A549 (cell line): ENCODE data around the gene RALGPS2.

Experiments
- CTCF ChIP-seq: fragments of >200 bp; sonication (Bioruptor Twin); formaldehyde crosslinking; IDR thresholded peaks from 3 replicates; pipeline ENCODE4 v1.5.1; 2016
- EP300 ChIP-seq, 2 experiments: fragments of >200 bp; sonication (Bioruptor Twin); formaldehyde crosslinking; IDR thresholded peaks; 2 replicates in 1 of 2; 3 replicates in 1 of 2; pipeline ENCODE4 v1.6.1; 2016 to 2017
- GATA3 ChIP-seq: IDR thresholded peaks from 2 replicates; pipeline ENCODE4 v1.6.1; 2012; ENCODE audit warnings: borderline replicate concordance
- KDM5A ChIP-seq: fragments of 200-600 bp; sonication (generic); IDR thresholded peaks from 2 replicates; pipeline ENCODE4 v1.6.1; 2016; ENCODE audit warnings: antibody characterized with exemption, mild to moderate bottlenecking
- MAZ ChIP-seq: fragments of 150-350 bp; IDR thresholded peaks from 2 replicates; pipeline ENCODE4 v1.6.1; 2014; ENCODE audit warnings: antibody characterized with exemption, low read depth, low read length, borderline replicate concordance
- POLR2A ChIP-seq: IDR thresholded peaks from 2 replicates; pipeline ENCODE4 v1.6.1; 2012; ENCODE audit warnings: mild to moderate bottlenecking, low read length
- REST ChIP-seq: fragments of 200-600 bp; sonication (generic); IDR thresholded peaks from 2 replicates; pipeline ENCODE4 v1.6.1; 2016; ENCODE audit warnings: antibody characterized with exemption, mild to moderate bottlenecking, moderate library complexity
- TF ChIP-seq, protein P1 (sequence below): IDR thresholded peaks from 2 replicates; pipeline ENCODE4 v1.6.1; 2012

DNA sequence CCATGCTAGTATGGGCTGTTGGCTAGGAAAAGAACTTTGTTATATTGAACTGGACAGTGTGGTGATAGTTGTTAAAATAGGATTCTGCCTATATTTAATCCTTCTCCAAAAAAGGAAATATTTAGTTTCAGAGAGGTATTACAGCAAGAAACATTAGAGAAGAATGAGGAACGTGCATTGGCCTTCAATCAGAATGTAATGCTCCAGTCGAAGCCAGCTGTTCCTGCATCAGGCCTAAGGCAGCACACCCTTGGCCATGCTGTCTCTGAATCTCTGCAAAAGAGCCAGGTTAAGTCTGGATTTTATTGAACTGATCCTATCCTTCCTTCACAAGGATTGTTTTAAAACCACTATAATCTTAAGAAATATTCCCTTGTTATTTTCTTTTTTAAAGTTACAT lies 35.3 kb upstream of the RALGPS2 start:
- no peak for TF ChIP-seq CTCF
- TF ChIP-seq GATA3: no peak
- no peak for TF ChIP-seq POLR2A
- no peak for TF ChIP-seq REST
- no peak for TF ChIP-seq EP300 (IDR thresholded peaks at IDR 0.05)
- TF ChIP-seq MAZ: no peak
- TF ChIP-seq, protein P1, sequence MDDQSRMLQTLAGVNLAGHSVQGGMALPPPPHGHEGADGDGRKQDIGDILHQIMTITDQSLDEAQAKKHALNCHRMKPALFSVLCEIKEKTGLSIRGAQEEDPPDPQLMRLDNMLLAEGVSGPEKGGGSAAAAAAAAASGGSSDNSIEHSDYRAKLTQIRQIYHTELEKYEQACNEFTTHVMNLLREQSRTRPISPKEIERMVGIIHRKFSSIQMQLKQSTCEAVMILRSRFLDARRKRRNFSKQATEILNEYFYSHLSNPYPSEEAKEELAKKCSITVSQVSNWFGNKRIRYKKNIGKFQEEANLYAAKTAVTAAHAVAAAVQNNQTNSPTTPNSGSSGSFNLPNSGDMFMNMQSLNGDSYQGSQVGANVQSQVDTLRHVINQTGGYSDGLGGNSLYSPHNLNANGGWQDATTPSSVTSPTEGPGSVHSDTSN: no peak
- TF ChIP-seq KDM5A: no peak
